ENCODE data around the gene CENPM.

DNA sequence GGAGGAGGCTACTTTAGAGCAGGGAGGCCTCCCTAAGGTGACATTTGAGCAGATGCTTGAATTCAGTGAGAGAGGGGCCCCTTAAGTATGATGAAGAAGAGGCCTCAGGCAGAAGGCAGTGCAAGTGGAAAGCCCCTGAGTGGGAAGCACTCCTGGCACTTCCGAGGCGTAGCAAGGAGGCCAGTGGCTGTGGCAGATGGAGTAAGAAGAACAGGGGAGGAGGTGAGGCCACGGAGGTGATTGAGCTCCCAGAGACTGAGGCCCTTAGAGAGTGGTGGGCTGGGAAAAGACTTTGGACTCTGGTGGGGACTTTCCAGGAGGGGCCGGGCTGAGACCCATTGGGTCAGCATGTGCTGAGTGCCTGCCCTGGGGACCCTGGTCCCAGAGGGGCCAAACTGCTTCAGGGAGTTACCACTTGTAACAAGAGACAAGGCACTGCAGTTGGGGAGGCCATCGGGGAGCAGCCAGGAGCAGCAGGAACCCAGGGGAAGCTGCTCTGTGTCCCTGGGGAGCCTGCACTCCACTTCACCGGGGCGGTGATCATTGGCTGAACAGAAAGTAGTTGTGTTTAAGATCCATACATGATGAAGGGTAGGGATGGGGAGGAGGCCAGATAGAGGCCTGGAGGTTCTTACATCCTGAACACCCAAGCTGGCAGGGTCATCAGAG, 2.5 kb upstream of the CENPM start:
- TF ChIP-seq, protein P1, sequence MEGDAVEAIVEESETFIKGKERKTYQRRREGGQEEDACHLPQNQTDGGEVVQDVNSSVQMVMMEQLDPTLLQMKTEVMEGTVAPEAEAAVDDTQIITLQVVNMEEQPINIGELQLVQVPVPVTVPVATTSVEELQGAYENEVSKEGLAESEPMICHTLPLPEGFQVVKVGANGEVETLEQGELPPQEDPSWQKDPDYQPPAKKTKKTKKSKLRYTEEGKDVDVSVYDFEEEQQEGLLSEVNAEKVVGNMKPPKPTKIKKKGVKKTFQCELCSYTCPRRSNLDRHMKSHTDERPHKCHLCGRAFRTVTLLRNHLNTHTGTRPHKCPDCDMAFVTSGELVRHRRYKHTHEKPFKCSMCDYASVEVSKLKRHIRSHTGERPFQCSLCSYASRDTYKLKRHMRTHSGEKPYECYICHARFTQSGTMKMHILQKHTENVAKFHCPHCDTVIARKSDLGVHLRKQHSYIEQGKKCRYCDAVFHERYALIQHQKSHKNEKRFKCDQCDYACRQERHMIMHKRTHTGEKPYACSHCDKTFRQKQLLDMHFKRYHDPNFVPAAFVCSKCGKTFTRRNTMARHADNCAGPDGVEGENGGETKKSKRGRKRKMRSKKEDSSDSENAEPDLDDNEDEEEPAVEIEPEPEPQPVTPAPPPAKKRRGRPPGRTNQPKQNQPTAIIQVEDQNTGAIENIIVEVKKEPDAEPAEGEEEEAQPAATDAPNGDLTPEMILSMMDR (IDR thresholded peaks at IDR 0.05 in 2 of 3, conservative IDR thresholded peaks at IDR 0.05 in 1 of 3; ENCODE audit: insufficient read depth in 2 of 3, low read depth in 1 of 3, low read length in 3 of 3), result no peak
- TF ChIP-seq NR2F6 (CRISPR knock-in tag; IDR thresholded peaks at IDR 0.05) (no peak), ZNF707 (CRISPR knock-in tag; conservative IDR thresholded peaks at IDR 0.05) (no peak), EGR1 (conservative IDR thresholded peaks at IDR 0.05) (no peak), POLR2AphosphoS5 (IDR thresholded peaks at IDR 0.05; ENCODE audit: control insufficient read depth, insufficient read depth, low read depth, low read length) (no peak), MYC (IDR thresholded peaks at IDR 0.05; ENCODE audit: low read depth, low read length) (no peak), MYC (CRISPR knock-in tag; IDR thresholded peaks at IDR 0.05; ENCODE audit: borderline replicate concordance, low read depth) (no peak), YY1 (IDR thresholded peaks at IDR 0.05; ENCODE audit: borderline replicate concordance in 1 of 3, control insufficient read depth in 1 of 3, extremely low read depth in 1 of 3, insufficient read depth in 3 of 3, insufficient read length in 1 of 3, insufficient replicate concordance in 2 of 3, low read depth in 1 of 3, low read length in 2 of 3) (no peak), SP1 (CRISPR knock-in tag; IDR thresholded peaks at IDR 0.05) (no peak), ZNF695 (CRISPR knock-in tag; IDR thresholded peaks at IDR 0.05) (no peak), SREBF2 (CRISPR knock-in tag; IDR thresholded peaks at IDR 0.05) (no peak)
- TF ChIP-seq, protein P2, sequence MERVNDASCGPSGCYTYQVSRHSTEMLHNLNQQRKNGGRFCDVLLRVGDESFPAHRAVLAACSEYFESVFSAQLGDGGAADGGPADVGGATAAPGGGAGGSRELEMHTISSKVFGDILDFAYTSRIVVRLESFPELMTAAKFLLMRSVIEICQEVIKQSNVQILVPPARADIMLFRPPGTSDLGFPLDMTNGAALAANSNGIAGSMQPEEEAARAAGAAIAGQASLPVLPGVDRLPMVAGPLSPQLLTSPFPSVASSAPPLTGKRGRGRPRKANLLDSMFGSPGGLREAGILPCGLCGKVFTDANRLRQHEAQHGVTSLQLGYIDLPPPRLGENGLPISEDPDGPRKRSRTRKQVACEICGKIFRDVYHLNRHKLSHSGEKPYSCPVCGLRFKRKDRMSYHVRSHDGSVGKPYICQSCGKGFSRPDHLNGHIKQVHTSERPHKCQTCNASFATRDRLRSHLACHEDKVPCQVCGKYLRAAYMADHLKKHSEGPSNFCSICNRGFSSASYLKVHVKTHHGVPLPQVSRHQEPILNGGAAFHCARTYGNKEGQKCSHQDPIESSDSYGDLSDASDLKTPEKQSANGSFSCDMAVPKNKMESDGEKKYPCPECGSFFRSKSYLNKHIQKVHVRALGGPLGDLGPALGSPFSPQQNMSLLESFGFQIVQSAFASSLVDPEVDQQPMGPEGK (CRISPR knock-in tag; IDR thresholded peaks at IDR 0.05; ENCODE audit: borderline replicate concordance), result no peak
- TF ChIP-seq, protein P3, sequence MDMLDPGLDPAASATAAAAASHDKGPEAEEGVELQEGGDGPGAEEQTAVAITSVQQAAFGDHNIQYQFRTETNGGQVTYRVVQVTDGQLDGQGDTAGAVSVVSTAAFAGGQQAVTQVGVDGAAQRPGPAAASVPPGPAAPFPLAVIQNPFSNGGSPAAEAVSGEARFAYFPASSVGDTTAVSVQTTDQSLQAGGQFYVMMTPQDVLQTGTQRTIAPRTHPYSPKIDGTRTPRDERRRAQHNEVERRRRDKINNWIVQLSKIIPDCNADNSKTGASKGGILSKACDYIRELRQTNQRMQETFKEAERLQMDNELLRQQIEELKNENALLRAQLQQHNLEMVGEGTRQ (CRISPR knock-in tag; IDR thresholded peaks at IDR 0.05), result no peak

Measured in K562 (cell line).